GM18951 (cell line): ENCODE measurements around the gene HIVEP3.

Experiments
- POLR2A ChIP-seq: IDR thresholded peaks from 4 replicates; pipeline ENCODE4 v1.6.1; 2011; ENCODE audit warnings: mild to moderate bottlenecking; ENCODE audit not compliant: insufficient read length, insufficient read depth; ENCODE audit errors: extremely low read depth
- in situ Hi-C: fragments of 300-500 bp; cut with MboI; formaldehyde crosslinking; loops from one replicate; pipeline ENCODE4 v1.12.0; 2022; ENCODE audit warnings: low sequenced_read_pairs, mixed read lengths, inconsistent platforms; ENCODE audit not compliant: unreplicated experiment

The HIVEP3 gene

DNA sequence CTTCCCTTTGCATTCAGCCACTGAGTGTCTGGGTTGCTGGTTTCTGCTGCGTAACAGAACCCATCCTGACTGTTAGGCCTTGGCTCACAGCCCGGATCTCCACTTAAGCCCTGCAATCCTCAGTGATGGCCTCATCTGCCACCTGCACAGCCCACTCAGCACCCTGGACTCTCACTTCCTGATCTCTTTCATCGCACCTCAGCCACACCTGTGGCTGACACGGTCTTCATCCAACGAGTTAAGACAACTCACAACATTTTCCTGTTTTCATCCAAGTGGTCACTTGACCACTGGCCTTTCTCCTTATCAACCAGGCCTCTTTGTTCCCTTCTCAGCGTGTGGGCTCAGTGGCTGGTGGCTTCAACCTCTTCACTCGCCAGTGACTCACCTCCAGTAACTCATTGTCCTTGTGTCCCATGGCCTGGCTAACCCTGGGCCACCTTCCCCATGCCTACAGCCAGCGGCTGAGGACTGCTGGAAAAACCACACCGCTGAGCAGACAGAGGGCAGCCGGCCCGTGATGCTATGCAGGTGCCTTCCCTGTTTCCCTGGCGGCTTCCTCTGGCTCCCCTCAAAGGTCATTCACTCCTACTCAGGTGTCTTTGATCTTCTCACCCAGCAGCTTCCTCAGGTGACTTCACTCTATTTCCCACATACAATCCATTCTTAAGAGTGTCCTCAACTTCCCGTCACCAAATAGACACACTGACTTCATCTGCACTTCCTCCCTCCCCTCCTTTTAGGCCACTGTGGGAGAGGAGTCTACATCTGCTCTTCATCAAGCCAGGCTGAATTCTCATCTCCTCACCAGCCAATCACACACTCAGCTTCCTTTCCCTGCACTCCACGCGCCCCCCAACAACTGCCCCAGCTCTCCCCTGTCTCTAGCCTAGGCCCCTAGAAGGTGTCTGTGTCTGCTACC lies 414.3 kb downstream of the HIVEP3 start:
- in situ Hi-C loops: no loop called here
- no peak for TF ChIP-seq POLR2A

- in situ Hi-C loops: no loop called here
- no peak for TF ChIP-seq POLR2A
Observed at GRCh38 chr1:41503538-41504113, 415.1 kb downstream of the HIVEP3 start.

DNA sequence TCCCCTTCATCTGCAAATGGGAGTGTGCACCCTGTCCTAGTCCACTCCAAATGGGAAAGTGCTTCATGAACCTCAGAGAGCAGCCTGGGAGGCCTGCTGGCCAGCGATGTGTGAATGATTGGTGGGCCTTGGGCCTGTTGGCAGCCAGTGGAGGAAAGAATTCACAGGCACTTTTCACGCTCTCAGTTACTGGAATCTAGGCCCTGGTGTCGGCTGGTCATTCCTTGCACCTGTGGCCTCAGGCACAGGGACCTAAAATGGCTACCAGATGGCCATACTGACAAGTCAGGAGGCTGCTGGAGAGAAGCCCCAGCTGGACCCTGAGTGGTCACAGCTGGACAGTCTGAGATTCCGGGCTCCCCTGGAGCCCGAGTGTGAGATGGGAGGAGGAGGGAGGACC lies 415.8 kb downstream of the HIVEP3 start:
- in situ Hi-C loops: no loop called here
- no peak for TF ChIP-seq POLR2A

DNA sequence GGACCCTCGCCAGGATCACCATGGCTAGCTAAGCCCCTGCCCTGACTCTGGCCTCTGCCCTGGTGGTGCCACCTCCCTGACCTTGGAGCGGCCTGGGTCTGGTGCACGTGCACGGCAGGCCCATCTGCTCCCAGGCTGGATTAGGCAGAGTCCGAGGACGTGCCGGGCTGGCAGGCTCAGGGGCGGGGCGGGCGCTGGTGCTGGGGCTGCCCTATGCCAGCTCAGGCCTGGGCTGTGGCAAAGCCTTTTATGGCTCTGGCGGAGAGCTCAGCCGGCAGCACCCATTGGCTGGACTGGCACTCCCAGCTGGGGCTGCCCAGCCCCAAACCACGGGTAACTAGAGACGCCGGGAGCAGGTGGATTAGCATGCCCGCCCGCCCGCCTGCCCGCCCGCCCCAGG lies 417.1 kb downstream of the HIVEP3 start:
- in situ Hi-C loops: no loop called here
- no peak for TF ChIP-seq POLR2A

- no peak for TF ChIP-seq POLR2A
- in situ Hi-C loops: no loop called here
Observed at GRCh38 chr1:41500781-41501518, 417.8 kb downstream of the HIVEP3 start.

DNA sequence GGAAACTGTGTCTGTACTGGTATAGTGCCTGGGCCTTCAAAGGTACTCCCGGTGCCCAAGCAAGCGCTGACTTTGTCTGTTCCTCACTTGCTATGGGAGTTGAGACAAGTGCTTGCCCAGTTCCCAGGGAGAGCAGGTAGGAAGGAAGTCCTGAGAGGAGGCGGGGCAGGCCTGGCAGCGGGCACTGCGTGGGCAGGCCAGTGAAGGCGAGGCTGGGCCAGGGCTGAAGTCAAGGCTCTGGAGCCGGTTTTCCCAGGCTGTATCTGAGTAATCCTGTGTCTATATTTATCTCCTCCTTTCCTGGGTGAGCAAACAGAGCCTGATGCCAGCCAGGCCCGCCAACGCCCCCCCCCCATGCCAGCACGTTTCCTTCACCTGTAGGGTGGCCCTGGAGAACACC lies 418.3 kb downstream of the HIVEP3 start:
- TF ChIP-seq POLR2A: no peak
- in situ Hi-C loops: no loop called here

DNA sequence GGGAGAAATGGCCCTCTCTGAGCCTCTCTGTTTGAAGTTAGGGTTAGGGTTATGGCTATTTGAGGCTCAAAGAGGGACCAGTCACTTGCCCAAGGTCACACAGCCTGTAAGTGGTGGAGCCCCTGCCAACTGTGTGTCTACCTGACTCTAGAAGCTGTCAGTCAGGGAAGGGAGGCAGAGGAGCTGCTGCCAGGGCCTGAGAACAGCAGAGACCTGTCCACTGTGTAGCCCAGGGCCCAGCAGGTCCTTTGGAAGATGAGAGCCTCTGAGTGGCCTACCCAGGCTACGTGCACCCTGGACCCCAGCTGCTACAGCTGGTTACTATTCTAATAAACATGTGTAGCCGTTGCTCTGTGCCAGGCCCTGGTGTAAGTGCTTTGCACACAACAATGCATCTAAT lies 419.1 kb downstream of the HIVEP3 start:
- TF ChIP-seq POLR2A: no peak
- in situ Hi-C loops: no loop called here

DNA sequence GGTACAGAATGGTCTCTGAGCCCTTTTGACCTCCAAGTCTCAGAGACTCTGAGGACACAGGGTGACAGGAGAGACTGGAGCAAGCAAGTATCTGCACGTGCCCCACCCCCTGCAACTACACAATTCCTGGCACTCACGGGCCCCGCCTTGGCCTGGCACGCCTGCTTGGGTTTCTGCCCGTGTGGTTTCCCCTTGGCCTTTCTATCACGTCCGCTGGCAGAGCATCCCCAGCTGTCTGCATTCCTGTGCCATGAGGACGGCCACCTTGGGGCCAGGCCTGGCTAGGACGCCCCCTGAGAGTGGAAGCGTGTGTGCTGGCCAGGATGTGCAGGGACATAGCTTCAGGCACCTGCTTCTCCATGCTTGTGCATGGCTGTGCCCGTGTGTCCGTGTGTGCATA lies 419.9 kb downstream of the HIVEP3 start:
- in situ Hi-C loops: no loop called here

DNA sequence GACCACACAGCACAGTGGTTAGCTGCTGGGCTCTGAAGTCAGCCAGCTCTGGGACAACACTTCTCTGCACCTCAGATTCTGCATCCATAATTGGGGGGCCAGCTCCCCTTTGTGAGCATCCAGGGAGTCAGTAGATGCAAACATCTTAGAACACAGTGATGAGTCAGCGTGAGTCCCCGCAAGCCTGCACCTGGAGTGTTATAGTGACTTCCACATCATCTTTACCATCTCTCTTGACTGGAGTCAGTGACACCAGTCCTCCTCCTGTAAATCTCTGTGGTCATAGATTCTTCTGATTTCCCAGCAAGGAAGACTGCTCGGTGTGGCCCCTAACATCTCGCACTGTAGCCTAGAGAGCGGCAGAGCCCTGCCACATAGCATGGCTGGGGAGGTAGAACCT lies 420.3 kb downstream of the HIVEP3 start:
- TF ChIP-seq POLR2A: no peak
- in situ Hi-C loops: no loop called here

More for the DNA sequence above, 419.9 kb downstream of the HIVEP3 start:
- no peak for TF ChIP-seq POLR2A

DNA sequence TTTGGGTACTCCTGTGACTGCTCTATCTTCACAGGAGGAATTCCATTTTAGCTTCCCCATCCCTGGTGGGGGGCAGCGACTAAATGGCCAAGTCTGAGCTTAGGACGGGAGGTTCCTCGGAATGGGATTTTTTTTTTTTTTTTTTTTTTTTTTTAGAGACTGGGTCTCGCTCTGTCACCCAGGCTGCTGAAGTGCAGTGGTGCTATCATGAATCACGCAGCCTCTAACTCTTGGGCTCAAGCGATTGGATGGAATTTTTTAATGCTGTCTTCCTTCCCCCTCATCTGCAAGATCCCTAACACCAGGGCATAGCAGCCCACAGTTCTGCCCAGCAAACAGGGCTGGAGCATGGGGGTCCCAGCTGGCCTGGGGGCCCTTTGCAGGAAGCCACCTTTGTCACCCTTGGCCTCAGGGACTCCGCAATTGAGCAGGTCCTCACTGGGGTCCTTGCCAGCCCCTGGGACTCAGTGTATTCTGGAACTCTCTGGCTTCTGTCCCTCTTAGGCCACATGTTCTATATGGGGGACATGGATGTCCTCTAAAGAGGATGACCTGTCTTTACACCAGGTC lies 421.2 kb downstream of the HIVEP3 start:
- in situ Hi-C loops: no loop called here
- TF ChIP-seq POLR2A: no peak

DNA sequence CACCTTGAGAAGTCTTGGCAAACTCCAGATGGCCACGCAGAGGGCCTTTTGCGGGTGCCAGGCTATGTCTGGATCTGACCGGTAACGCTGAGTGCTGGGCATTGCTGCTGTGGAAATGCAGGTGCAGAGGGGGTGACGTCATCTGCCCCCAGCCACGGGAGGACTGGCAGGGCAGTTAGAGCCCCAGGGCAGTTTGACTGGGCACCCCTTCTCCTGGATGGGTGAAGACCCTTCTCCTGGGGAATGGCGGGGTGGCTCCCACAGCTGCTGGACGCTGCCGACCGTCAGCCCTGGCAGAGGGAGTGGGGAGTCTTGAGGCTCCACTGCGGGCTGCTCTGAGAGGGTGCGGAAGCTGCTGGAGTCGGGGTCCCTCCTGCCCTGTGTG lies 421.7 kb downstream of the HIVEP3 start:
- no peak for TF ChIP-seq POLR2A
- in situ Hi-C loops: no loop called here

DNA sequence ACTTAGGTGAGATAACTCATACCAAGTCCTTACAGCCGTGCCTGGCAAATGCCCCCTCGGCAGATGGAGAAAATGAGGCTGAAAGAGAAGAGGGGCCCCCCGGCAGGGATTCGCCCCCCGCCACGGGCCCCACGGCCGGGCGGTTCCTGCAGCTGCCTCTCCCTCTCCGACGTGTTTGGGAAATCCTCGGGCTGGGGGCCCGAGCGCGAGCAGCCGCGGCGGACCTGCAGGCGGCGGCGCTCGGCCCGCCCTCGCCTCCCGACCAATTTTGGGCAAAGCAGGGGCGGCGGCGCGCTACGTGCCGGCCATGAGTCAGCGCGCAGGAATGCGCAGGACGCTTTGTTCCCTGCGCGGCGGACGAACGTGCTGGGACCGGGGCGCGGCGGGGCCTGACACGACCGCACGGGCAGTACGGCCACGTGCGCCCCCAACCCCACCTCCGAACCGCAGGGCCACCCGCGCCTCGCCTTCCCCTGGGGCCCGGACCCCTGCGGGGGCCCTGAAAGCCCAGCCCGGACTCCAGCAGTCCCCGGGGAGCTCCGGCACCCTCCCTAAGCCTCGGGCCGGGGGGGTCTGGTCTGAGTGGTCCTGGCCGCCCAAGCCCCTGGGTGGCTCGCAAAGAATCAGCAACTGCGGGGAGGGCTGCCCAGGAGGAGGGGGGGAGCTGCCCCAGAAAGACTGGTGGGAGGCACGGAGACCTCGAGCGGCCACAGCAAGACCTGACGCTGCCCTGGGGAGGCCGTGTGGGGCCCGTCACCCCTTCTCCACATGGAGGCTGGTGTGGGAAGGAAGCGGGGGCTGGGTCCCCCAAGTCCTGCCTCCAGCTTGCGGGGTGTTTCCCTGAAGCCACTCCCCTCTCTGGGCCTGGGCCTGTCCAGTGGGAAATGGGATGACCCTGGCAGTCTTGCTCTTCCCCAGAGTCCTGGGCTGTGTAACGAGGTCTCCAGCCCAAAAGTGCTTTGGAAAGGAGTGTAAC lies 422.4 kb downstream of the HIVEP3 start:
- in situ Hi-C loops: no loop called here
- TF ChIP-seq POLR2A: no peak
